ENCODE data around the gene RNF123.
"Not testable (repeated sequence)": the region's sequence is repeated elsewhere in the genome, so short reads cannot be mapped to it uniquely, and the experiment has no call there.

RNF123 gene

DNA sequence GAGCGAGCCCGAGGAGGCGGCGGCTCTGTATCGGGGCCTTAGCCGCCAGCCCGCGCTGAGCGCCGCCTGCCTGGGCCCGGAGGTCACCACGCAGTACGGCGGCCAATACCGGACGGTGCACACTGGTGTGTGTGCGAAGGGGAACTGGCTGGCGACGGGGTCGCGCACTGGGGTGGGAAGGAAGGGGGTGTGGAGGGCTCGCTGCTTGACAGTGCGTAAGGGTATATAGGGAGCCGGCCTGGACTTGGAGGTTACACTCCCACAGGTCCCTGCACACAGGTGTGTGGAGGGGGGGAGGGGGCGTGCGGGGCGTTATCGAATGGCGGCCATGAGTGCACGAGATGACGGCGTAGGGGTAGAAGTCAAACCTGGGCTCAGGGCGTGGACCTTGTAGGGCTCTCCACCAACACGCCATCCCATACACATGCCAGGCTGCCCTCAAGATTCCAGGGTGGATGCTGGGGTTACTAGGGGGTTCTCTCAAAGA lies 14.8 kb upstream of the RNF123 start:
- TF ChIP-seq, protein P1, sequence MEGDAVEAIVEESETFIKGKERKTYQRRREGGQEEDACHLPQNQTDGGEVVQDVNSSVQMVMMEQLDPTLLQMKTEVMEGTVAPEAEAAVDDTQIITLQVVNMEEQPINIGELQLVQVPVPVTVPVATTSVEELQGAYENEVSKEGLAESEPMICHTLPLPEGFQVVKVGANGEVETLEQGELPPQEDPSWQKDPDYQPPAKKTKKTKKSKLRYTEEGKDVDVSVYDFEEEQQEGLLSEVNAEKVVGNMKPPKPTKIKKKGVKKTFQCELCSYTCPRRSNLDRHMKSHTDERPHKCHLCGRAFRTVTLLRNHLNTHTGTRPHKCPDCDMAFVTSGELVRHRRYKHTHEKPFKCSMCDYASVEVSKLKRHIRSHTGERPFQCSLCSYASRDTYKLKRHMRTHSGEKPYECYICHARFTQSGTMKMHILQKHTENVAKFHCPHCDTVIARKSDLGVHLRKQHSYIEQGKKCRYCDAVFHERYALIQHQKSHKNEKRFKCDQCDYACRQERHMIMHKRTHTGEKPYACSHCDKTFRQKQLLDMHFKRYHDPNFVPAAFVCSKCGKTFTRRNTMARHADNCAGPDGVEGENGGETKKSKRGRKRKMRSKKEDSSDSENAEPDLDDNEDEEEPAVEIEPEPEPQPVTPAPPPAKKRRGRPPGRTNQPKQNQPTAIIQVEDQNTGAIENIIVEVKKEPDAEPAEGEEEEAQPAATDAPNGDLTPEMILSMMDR (IDR thresholded peaks at IDR 0.05; ENCODE audit: low read depth, low read length): no peak
- Histone ChIP-seq H3K36me3 (peaks cover 39% of the 10 kb centered on the region), H3K27ac (peak overlapping the region; percentile 97), H3K27me3 (ENCODE audit: insufficient read depth, low read depth, severe bottlenecking) (no peaks in the 10 kb centered on the region), H3K9me3 (ENCODE audit: severe bottlenecking) (no peaks in the 10 kb centered on the region), H3K4me3 (ENCODE audit: low read depth, low read length) (peak overlapping the region; percentile 83)
- peak; percentile 35 for DNase-seq

GRCh38 chr3:49675912-49676311 lies 13.4 kb upstream of the RNF123 start:
- TF ChIP-seq, protein P1 (IDR thresholded peaks at IDR 0.05; ENCODE audit: low read depth, low read length): no peak
- H3K4me3 ChIP-seq (ENCODE audit: low read depth, low read length): no peak overlapping the region
- H3K9me3 ChIP-seq (ENCODE audit: severe bottlenecking): no peaks in the 10 kb centered on the region
- H3K36me3 ChIP-seq: peaks cover 53% of the 10 kb centered on the region
- DNase-seq: no peak
- no peaks in the 10 kb centered on the region for H3K27me3 ChIP-seq (ENCODE audit: insufficient read depth, low read depth, severe bottlenecking)
- no peak overlapping the region for H3K27ac ChIP-seq

DNA sequence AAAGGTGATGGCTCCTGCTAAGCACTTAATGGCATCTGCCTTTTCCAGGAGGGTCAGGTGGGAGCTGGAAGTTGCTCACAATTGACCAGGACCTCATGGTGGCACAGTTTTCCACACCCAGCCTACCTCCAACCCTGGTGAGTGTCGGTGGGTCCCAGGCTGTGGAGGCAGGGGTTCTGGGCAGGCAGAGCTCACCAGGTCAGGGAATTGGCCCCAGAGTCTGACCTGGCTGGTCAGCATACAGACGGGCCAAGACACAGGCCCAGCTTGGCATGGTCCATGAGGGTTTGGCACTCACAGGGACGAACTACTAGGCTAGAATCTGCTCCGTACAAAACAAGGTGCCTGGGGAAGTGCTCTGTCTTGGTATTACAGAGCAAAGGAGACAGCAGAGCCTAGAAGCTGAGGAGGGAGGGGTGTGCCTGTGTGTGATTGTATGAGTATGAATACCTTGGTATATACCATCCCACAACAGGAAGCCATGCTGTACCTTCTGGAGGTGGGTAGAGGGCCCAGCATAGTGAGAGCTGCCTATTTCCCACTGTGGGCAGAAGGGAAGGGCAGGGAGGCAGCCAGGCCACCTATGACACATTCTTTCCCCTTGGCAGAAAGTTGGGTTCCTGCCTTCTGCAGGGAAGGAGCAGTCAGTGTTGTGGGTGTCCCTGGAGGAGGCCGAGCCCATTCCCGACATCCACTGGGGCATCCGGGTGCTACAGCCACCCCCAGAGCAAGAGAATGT lies 8.7 kb upstream of the RNF123 start:
- Histone ChIP-seq H3K9me3 (ENCODE audit: severe bottlenecking) (no peaks in the 10 kb centered on the region), H3K27ac (no peak overlapping the region), H3K4me3 (ENCODE audit: low read depth, low read length) (no peak overlapping the region), H3K36me3 (peaks cover 78% of the 10 kb centered on the region), H3K27me3 (ENCODE audit: insufficient read depth, low read depth, severe bottlenecking) (no peaks in the 10 kb centered on the region)
- TF ChIP-seq, protein P1 (IDR thresholded peaks at IDR 0.05; ENCODE audit: low read depth, low read length): no peak
- DNase-seq: no peak

- H3K9me3 ChIP-seq (ENCODE audit: severe bottlenecking): no peaks in the 10 kb centered on the region
- TF ChIP-seq, protein P1 (IDR thresholded peaks at IDR 0.05; ENCODE audit: low read depth, low read length): no peak
These were observed 8.2 kb upstream of the RNF123 start for GRCh38 chr3:49681232-49681522.

GRCh38 chr3:49681543-49681942 lies 7.8 kb upstream of the RNF123 start:
- H3K4me3 ChIP-seq (ENCODE audit: low read depth, low read length): no peak overlapping the region
- DNase-seq: no peak
- TF ChIP-seq, protein P1 (IDR thresholded peaks at IDR 0.05; ENCODE audit: low read depth, low read length): no peak
- no peaks in the 10 kb centered on the region for H3K27me3 ChIP-seq (ENCODE audit: insufficient read depth, low read depth, severe bottlenecking)
- H3K9me3 ChIP-seq (ENCODE audit: severe bottlenecking): no peaks in the 10 kb centered on the region
- peaks cover 69% of the 10 kb centered on the region for H3K36me3 ChIP-seq
- H3K27ac ChIP-seq: no peak overlapping the region

More at GRCh38 chr3:49681232-49681522, 8.2 kb upstream of the RNF123 start:
- H3K36me3 ChIP-seq: peaks cover 73% of the 10 kb centered on the region
- no peak for DNase-seq
- no peak overlapping the region for H3K27ac ChIP-seq
- no peak overlapping the region for H3K4me3 ChIP-seq (ENCODE audit: low read depth, low read length)
- no peaks in the 10 kb centered on the region for H3K27me3 ChIP-seq (ENCODE audit: insufficient read depth, low read depth, severe bottlenecking)

- H3K27ac ChIP-seq: no peak overlapping the region
- H3K27me3 ChIP-seq (ENCODE audit: insufficient read depth, low read depth, severe bottlenecking): no peaks in the 10 kb centered on the region
- H3K9me3 ChIP-seq (ENCODE audit: severe bottlenecking): no peaks in the 10 kb centered on the region
- DNase-seq: no peak
- H3K36me3 ChIP-seq: peaks cover 53% of the 10 kb centered on the region
- TF ChIP-seq, protein P1 (IDR thresholded peaks at IDR 0.05; ENCODE audit: low read depth, low read length): no peak
- H3K4me3 ChIP-seq (ENCODE audit: low read depth, low read length): no peak overlapping the region
These were observed 6.2 kb upstream of the RNF123 start for GRCh38 chr3:49683162-49683561.

DNA sequence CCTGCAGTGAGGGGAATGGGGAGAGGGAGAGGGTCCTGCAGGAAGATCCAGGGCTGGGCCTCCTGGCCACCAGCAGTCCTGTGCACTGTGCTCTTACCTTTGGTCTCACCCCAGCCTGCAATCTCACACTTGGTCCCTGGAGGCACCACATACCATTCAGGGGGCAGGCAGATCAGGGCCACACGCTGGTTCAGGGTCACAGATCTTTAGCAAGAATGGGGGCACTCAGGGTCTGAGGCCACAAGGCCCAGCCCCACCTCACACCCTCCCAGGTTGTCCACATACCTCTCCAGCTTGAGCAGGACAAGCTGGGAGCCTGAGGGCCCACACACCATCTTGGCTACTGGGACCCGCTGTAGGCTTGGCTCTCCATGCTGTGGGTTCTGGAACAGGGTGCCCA lies 4.9 kb upstream of the RNF123 start:
- not testable (repeated sequence) for H3K27ac ChIP-seq; H3K27me3 ChIP-seq (ENCODE audit: insufficient read depth, low read depth, severe bottlenecking); H3K9me3 ChIP-seq (ENCODE audit: severe bottlenecking); H3K4me3 ChIP-seq (ENCODE audit: low read depth, low read length); DNase-seq
- H3K36me3 ChIP-seq: peaks cover 42% of the 10 kb centered on the region

GRCh38 chr3:49685103-49685502 lies 4.3 kb upstream of the RNF123 start:
- H3K9me3 ChIP-seq (ENCODE audit: severe bottlenecking); H3K4me3 ChIP-seq (ENCODE audit: low read depth, low read length); DNase-seq; H3K27ac ChIP-seq; H3K27me3 ChIP-seq (ENCODE audit: insufficient read depth, low read depth, severe bottlenecking): not testable (repeated sequence)
- peaks cover 36% of the 10 kb centered on the region for H3K36me3 ChIP-seq
